ENCODE measurements around the gene TMEM117.

Gene TMEM117

DNA sequence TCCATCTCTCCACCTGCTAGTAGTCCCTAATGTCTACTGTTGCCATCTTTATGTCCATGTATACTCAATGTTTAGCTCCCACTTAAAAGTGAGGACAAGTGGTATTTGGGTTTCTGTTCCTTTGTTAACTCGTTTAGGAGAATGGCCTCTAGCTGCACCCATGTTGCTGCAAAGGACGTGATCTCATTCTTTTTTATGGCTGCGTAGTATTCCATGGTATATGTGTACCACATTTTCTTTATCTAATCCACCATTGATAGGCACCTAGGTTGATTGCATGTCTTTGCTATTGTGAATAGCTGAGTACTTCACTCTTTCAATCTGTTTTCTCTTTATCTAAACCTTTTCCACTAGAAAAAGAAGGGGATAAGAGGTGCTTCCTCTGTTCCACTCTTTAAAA is 130.0 kb downstream of the TMEM117 start:
- ChIA-PET CTCF (interaction anchor here (0.9 kb wide), 1 partner anchor 522 kb away, joined by 3 read pairs; no protein-coding TSS in a partner anchor), POLR2A (no interaction called here)
- no peaks in the 10 kb centered on the region for H3K4me1 ChIP-seq (ENCODE audit: control insufficient read depth, insufficient read depth, low read length)
- TF ChIP-seq, protein P1, sequence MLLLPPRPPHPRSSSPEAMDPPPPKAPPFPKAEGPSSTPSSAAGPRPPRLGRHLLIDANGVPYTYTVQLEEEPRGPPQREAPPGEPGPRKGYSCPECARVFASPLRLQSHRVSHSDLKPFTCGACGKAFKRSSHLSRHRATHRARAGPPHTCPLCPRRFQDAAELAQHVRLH (tag by site-specific recombination; IDR thresholded peaks at IDR 0.05): 0 out of 2 replicates have a peak, but pooled peaks have one; percentile 61
- TF ChIP-seq ZNF280D (tag by site-specific recombination; IDR thresholded peaks at IDR 0.05) (peak; percentile 60; the same call in 1 of the 2 replicates), ZSCAN16 (tag by site-specific recombination; IDR thresholded peaks at IDR 0.05) (no peak), ZNF426 (tag by site-specific recombination; IDR thresholded peaks at IDR 0.05) (no peak), ZNF629 (tag by site-specific recombination; IDR thresholded peaks at IDR 0.05) (no peak), ZNF274 (IDR thresholded peaks at IDR 0.05; ENCODE audit: low read length) (no peak), ZNF274 (tag by site-specific recombination; IDR thresholded peaks at IDR 0.05; ENCODE audit: borderline replicate concordance) (no peak), TSHZ1 (tag by site-specific recombination; IDR thresholded peaks at IDR 0.05; ENCODE audit: borderline replicate concordance) (no peak), ZNF146 (tag by site-specific recombination; IDR thresholded peaks at IDR 0.05) (peak; percentile 90), YY1 (tag by site-specific recombination; IDR thresholded peaks at IDR 0.05) (no peak)
- TF ChIP-seq, protein P2, sequence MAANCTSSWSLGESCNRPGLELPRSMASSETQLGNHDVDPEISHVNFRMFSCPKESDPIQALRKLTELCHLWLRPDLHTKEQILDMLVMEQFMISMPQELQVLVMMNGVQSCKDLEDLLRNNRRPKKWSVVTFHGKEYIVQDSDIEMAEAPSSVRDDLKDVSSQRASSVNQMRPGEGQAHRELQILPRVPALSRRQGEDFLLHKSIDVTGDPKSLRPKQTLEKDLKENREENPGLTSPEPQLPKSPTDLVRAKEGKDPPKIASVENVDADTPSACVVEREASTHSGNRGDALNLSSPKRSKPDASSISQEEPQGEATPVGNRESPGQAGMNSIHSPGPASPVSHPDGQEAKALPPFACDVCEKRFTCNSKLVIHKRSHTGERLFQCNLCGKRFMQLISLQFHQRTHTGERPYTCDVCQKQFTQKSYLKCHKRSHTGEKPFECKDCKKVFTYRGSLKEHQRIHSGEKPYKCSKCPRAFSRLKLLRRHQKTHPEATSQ (tag by site-specific recombination; IDR thresholded peaks at IDR 0.05): no peak
- H3K27ac ChIP-seq (ENCODE audit: extremely low read depth, low read depth, low read length): no peak overlapping the region
- no peaks in the 10 kb centered on the region for H3K9me3 ChIP-seq (ENCODE audit: control insufficient read depth, insufficient read depth, low read depth, low read length)
- H3K36me3 ChIP-seq (ENCODE audit: control insufficient read depth in 2 of 2, insufficient read depth in 1 of 2, low read length in 2 of 2): no peaks in the 10 kb centered on the region
- H3K4me3 ChIP-seq (ENCODE audit: low read depth, low read length): no peak overlapping the region

- Histone ChIP-seq H3K9me3 (ENCODE audit: control insufficient read depth, insufficient read depth, low read depth, low read length) (no peaks in the 10 kb centered on the region), H3K36me3 (ENCODE audit: control insufficient read depth in 2 of 2, insufficient read depth in 1 of 2, low read length in 2 of 2) (no peaks in the 10 kb centered on the region), H3K4me1 (ENCODE audit: control insufficient read depth, insufficient read depth, low read length) (no peaks in the 10 kb centered on the region), H3K27ac (ENCODE audit: extremely low read depth, low read depth, low read length) (no peak overlapping the region), H3K4me3 (ENCODE audit: low read depth, low read length) (no peak overlapping the region)
- ChIA-PET POLR2A (no interaction called here), CTCF (no interaction called here)
- TF ChIP-seq ZNF792 (tag by site-specific recombination; IDR thresholded peaks at IDR 0.05): no peak
- TF ChIP-seq REPIN1 (tag by site-specific recombination; IDR thresholded peaks at IDR 0.05; ENCODE audit: low read depth): no peak
- no peak for TF ChIP-seq ZIC2 (tag by site-specific recombination; IDR thresholded peaks at IDR 0.05)
- TF ChIP-seq ZNF629 (tag by site-specific recombination; IDR thresholded peaks at IDR 0.05): no peak
- TF ChIP-seq, protein P3, sequence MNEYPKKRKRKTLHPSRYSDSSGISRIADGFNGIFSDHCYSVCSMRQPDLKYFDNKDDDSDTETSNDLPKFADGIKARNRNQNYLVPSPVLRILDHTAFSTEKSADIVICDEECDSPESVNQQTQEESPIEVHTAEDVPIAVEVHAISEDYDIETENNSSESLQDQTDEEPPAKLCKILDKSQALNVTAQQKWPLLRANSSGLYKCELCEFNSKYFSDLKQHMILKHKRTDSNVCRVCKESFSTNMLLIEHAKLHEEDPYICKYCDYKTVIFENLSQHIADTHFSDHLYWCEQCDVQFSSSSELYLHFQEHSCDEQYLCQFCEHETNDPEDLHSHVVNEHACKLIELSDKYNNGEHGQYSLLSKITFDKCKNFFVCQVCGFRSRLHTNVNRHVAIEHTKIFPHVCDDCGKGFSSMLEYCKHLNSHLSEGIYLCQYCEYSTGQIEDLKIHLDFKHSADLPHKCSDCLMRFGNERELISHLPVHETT (tag by site-specific recombination; IDR thresholded peaks at IDR 0.05): no peak
- TF ChIP-seq KLF10 (tag by site-specific recombination; IDR thresholded peaks at IDR 0.05): no peak
- TF ChIP-seq ZNF544 (tag by site-specific recombination; IDR thresholded peaks at IDR 0.05): no peak
- no peak for TF ChIP-seq ZBTB26 (tag by site-specific recombination; optimal IDR thresholded peaks at IDR 0.05)
- no peak for TF ChIP-seq PRDM4 (tag by site-specific recombination; IDR thresholded peaks at IDR 0.05)
Observed at GRCh38 chr12:43968736-43969135, 132.9 kb downstream of the TMEM117 start.
